Kidney (tissue), 14 donors: ENCODE data around the gene ATP11C. TPM values are rescaled to one million over a fixed set of nuclear protein-coding genes. Genes with fewer than 3 reads are reported as not detected.

Source experiments
- DNase-seq, 5 donors: peaks; one replicate each; pipeline ENCODE4 v3.0.0-alpha.2; 2013 to 2020
- FAIRE-seq: peaks from 2 replicates; lab custom pipeline; 2012; peaks lifted over from hg19 to GRCh38; lab: Jason Lieb, UNC
- H3K27ac ChIP-seq, 2 donors: one replicate each; pipeline ENCODE4 v1.7.0; 2013; ENCODE audit warnings: low read depth in 2 of 2, low read length in 2 of 2, inconsistent platforms in 1 of 2
- H3K27me3 ChIP-seq: one replicate; pipeline ENCODE4 v1.7.1; 2013; ENCODE audit warnings: low read length, inconsistent platforms; ENCODE audit not compliant: control insufficient read depth, insufficient read depth
- H3K36me3 ChIP-seq, 3 donors: one replicate each; pipeline versions ENCODE4 v1.7.0 to v1.7.1; 2013; ENCODE audit warnings: low read length in 3 of 3, control low read depth in 1 of 3, inconsistent platforms in 1 of 3; ENCODE audit not compliant: insufficient read depth in 3 of 3, control insufficient read depth in 2 of 3
- H3K4me1 ChIP-seq, 3 donors: one replicate each; pipeline versions ENCODE4 v1.7.0 to v1.7.1; 2013; ENCODE audit warnings: low read length in 3 of 3, inconsistent platforms in 1 of 3, low read depth in 1 of 3; ENCODE audit not compliant: control insufficient read depth in 2 of 3, insufficient read depth in 2 of 3
- H3K4me3 ChIP-seq, 3 donors: one replicate each; pipeline versions ENCODE4 v1.7.0 to v1.8.1; 2013; ENCODE audit warnings: low read length in 3 of 3, control low read depth in 1 of 3, inconsistent platforms in 1 of 3
- H3K9ac ChIP-seq, 3 donors: one replicate each; pipeline versions ENCODE4 v1.7.0 to v1.7.1; 2013; ENCODE audit warnings: low read length in 3 of 3, control low read depth in 1 of 3, inconsistent platforms in 1 of 3
- H3K9me3 ChIP-seq, 3 donors: one replicate each; pipeline versions ENCODE4 v1.7.0 to v1.7.1; 2013; ENCODE audit warnings: low read length in 3 of 3, control low read depth in 1 of 3, inconsistent platforms in 1 of 3; ENCODE audit not compliant: control insufficient read depth in 2 of 3, insufficient read depth in 1 of 3
- intact Hi-C: fragments of 100-400 bp; cut with DNase I; formaldehyde crosslinking; loops from one replicate; pipeline ENCODE4 v1.11.1; 2022
- polyA plus RNA-seq: library from polyadenylated mRNA; stranded (reverse); fragments of 350-450 nt; fragmentation: Illumina TruSeq; extraction: RNeasy Lipid Tissue Mini Kit (QIAGEN cat#74804); gene quantifications from one replicate; pipeline ENCODE4 v1.2.3, GENCODE V29; 2014; ENCODE audit warnings: low read depth, low replicate concordance; ENCODE audit not compliant: insufficient read depth
- total RNA-seq: library from RNA; stranded (reverse); fragmentation: NEBNext Ultra II Directional; extraction: Animal tissue kit (Norgen Biotek cat#: 25700); gene quantifications from one replicate; pipeline ENCODE4 v1.2.1, GENCODE V29; 2021
- TF ChIP-seq, protein P1 (sequence below): IDR thresholded peaks from 3 replicates; pipeline ENCODE4 v1.5.1; 2012; ENCODE audit warnings: mild to moderate bottlenecking, moderate library complexity, borderline replicate concordance; ENCODE audit not compliant: insufficient read depth; ENCODE audit errors: extremely low read depth
- donor health status: control.
- donor health status: control.
- donor health status: control.
- donor health status: control.
- donor health status: control.
- donor health status: DM: yes; HTN: yes; CAD: no.
- donor health status: Normal renal cell carcinoma (clear cell type).

ATP11C gene
- total and polyA plus RNA-seq, 2 donors from 2014 or later = 10.1 to 23.9 TPM

DNA sequence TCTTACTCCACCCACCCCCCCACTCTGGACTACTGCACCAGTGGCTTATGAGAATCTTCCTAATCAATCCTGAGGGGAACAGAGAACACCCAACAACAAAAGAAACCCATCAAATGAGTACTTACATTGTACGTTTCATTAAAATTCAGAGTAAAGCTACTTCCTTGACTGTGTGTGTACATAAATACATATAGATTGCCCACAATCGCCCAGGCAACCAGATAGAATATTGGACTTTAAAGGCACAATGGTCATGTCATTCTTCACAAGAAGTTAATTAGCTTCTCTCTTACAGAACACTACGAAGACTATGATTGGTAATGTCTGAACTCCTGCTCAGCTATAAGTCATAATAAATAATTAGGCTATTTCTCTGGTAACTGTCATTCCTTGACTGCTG lies 12.2 kb upstream of the ATP11C start:
- Histone ChIP-seq H3K27ac (no peak overlapping the region), H3K36me3 (no peaks in the 10 kb centered on the region), H3K9me3 (no peaks in the 10 kb centered on the region), H3K4me1 (no peaks in the 10 kb centered on the region), H3K9ac (no peak overlapping the region), H3K4me3 (no peak overlapping the region), H3K27me3 (no peaks in the 10 kb centered on the region)
- FAIRE-seq = no peak
- no peak for DNase-seq
- TF ChIP-seq, protein P1, sequence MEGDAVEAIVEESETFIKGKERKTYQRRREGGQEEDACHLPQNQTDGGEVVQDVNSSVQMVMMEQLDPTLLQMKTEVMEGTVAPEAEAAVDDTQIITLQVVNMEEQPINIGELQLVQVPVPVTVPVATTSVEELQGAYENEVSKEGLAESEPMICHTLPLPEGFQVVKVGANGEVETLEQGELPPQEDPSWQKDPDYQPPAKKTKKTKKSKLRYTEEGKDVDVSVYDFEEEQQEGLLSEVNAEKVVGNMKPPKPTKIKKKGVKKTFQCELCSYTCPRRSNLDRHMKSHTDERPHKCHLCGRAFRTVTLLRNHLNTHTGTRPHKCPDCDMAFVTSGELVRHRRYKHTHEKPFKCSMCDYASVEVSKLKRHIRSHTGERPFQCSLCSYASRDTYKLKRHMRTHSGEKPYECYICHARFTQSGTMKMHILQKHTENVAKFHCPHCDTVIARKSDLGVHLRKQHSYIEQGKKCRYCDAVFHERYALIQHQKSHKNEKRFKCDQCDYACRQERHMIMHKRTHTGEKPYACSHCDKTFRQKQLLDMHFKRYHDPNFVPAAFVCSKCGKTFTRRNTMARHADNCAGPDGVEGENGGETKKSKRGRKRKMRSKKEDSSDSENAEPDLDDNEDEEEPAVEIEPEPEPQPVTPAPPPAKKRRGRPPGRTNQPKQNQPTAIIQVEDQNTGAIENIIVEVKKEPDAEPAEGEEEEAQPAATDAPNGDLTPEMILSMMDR = no peak
- intact Hi-C loops = no loop called here

DNA sequence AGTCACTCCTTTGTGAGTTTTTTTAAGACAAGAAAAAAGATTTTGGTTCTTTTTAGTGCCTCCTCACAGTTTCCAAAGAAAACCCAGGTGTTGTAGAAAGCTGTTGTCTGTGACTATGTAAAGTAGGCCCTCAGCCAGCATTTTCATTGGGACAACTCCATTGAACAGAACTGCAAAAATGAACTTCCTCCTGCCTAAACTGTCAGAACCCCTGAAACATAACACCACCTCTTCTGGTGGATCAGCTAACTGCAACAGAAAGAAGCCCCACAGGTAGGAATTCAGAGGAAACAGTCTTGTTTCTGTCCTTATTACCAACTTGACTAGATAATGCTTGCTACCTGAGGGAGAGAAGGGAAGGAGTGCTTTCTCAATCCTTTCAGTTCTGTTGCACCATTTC lies 3.4 kb upstream of the ATP11C start:
- TF ChIP-seq, protein P1 = no peak
- FAIRE-seq = no peak
- Histone ChIP-seq H3K27ac (no peak overlapping the region), H3K4me1 (no peaks in the 10 kb centered on the region), H3K27me3 (no peaks in the 10 kb centered on the region), H3K9me3 (no peaks in the 10 kb centered on the region), H3K4me3 (no peak overlapping the region), H3K9ac (no peak overlapping the region), H3K36me3 (no peaks in the 10 kb centered on the region)
- DNase-seq = no peak
- intact Hi-C loops = no loop called here

DNA sequence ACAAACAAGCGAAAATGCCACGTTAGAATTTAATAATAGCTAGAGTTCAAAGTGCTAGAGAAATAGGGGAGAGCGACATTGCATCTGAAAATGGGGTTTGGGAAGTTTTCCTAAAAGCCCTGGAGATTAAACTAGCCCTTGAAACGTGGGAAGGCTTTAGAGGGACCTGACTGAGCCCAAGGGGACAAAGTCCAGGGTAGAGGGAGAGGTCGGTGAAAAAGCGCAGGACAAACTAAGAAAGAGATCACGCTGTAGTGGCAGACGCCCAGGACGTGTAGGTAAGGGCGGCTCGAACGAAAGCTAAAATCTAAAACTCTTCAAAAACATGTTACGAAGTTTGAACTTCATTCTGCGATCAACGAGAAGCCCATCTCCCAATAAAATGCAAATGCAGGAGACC lies 1.1 kb upstream of the ATP11C start:
- Histone ChIP-seq H3K27ac (peak overlapping the region; percentile 65 to 85), H3K36me3 (no peaks in the 10 kb centered on the region), H3K27me3 (no peaks in the 10 kb centered on the region), H3K4me3 (peak overlapping the region in 2 of 3 donors; percentile 52 to 72), H3K9ac (peak overlapping the region in 2 of 3 donors; percentile 48 to 63), H3K4me1 (no peaks in the 10 kb centered on the region), H3K9me3 (no peaks in the 10 kb centered on the region)
- DNase-seq = peak in 1 of 5 donors; percentile 2
- TF ChIP-seq, protein P1 = no peak
- no peak for FAIRE-seq
- intact Hi-C loops = no loop called here
